ENCODE measurements around the gene WDR93.

The WDR93 gene

GRCh38 chr15:89790206-89790605, 99.6 kb downstream of the WDR93 start:
- no peak for DNase-seq (ENCODE audit: low read depth, low spot score)

- no peak for DNase-seq (ENCODE audit: low read depth, low spot score)
Measured at GRCh38 chr15:89790661-89791060, 100.0 kb downstream of the WDR93 start.

GRCh38 chr15:89792106-89792805, 101.6 kb downstream of the WDR93 start:
- no peak for DNase-seq (ENCODE audit: low read depth, low spot score)

Measured in smooth muscle cell of the brain vasculature (primary cell).